ENCODE results near the gene IRGC.

- TF ChIP-seq CTCF (IDR thresholded peaks at IDR 0.05) (no peak), POLR2AphosphoS5 (IDR thresholded peaks at IDR 0.05) (no peak), POLR2A (IDR thresholded peaks at IDR 0.05; ENCODE audit: low read depth) (no peak), EP300 (IDR thresholded peaks at IDR 0.05) (no peak)
These were observed 36.5 kb downstream of the IRGC start for GRCh38 chr19:43752287-43752875.

Measured in esophagus muscularis mucosa (tissue), 4 donors.